Activated naive CD4-positive, alpha-beta T cell treated with anti-CD3 and anti-CD28 coated beads, Interleukin-2, amount 10 ng/mL, durations not matched to agents 7 days and 5 days (primary cell): ENCODE measurements around the gene SPG7.
A peak's percentile ranks its signal among the peaks of the same experiment; 100 is the strongest.

Experiments used
- CTCF ChIA-PET: fragments of 350-600 bp; sonication (Branson Sonifier 250); formaldehyde crosslinking; loops from one replicate; lab custom pipeline; 2021; ENCODE audit warnings: antibody characterized with exemption; lab: Charles Lee
- DNase-seq: peaks from one replicate; pipeline ENCODE4 v3.0.0-alpha.2; 2020
- H3K27ac Mint-ChIP-seq: one replicate; pipeline ENCODE4 v1.8.0; 2021; ENCODE audit warnings: mild to moderate bottlenecking, moderate library complexity, mixed read lengths
- H3K27me3 Mint-ChIP-seq: one replicate; pipeline ENCODE4 v1.8.0; 2021; ENCODE audit warnings: mild to moderate bottlenecking, mixed read lengths
- H3K36me3 Mint-ChIP-seq: one replicate; pipeline ENCODE4 v1.8.0; 2021; ENCODE audit warnings: mixed read lengths
- H3K4me1 Mint-ChIP-seq: one replicate; pipeline ENCODE4 v1.8.0; 2021; ENCODE audit warnings: mixed read lengths
- H3K4me3 Mint-ChIP-seq: one replicate; pipeline ENCODE4 v1.8.0; 2021; ENCODE audit warnings: mild to moderate bottlenecking, moderate library complexity, mixed read lengths
- H3K9me3 Mint-ChIP-seq: one replicate; pipeline ENCODE4 v1.8.0; 2021; ENCODE audit warnings: mixed read lengths

SPG7 gene

GRCh38 chr16:89510526-89510925 is 2.3 kb downstream of the SPG7 start:
- CTCF ChIA-PET, result interaction anchor here (0.8 kb wide), 1 partner anchor 177 kb away, joined by 3 read pairs; no protein-coding TSS in a partner anchor
- H3K4me1 Mint-ChIP-seq, result peaks cover 28% of the 10 kb centered on the region
- H3K9me3 Mint-ChIP-seq, result no peaks in the 10 kb centered on the region
- DNase-seq, result no peak
- H3K36me3 Mint-ChIP-seq, result peaks cover 11% of the 10 kb centered on the region
- H3K27me3 Mint-ChIP-seq, result no peaks in the 10 kb centered on the region
- H3K4me3 Mint-ChIP-seq, result peak overlapping the region; percentile 88
- H3K27ac Mint-ChIP-seq, result no peak overlapping the region

GRCh38 chr16:89511374-89511773 is 3.2 kb downstream of the SPG7 start:
- Mint-ChIP-seq H3K4me1 (peaks cover 19% of the 10 kb centered on the region), H3K9me3 (no peaks in the 10 kb centered on the region), H3K36me3 (peaks cover 11% of the 10 kb centered on the region), H3K27me3 (no peaks in the 10 kb centered on the region), H3K4me3 (no peak overlapping the region), H3K27ac (no peak overlapping the region)
- no peak for DNase-seq
- CTCF ChIA-PET, result no interaction called here

- no peaks in the 10 kb centered on the region for H3K27me3 Mint-ChIP-seq
- no peak for DNase-seq
- CTCF ChIA-PET, result no interaction called here
- no peaks in the 10 kb centered on the region for H3K9me3 Mint-ChIP-seq
- H3K27ac Mint-ChIP-seq, result no peak overlapping the region
- peaks cover 16% of the 10 kb centered on the region for H3K36me3 Mint-ChIP-seq
- peaks cover 12% of the 10 kb centered on the region for H3K4me1 Mint-ChIP-seq
- no peak overlapping the region for H3K4me3 Mint-ChIP-seq
These were observed 4.2 kb downstream of the SPG7 start for GRCh38 chr16:89512453-89512852.

GRCh38 chr16:89517128-89517527 is 8.9 kb downstream of the SPG7 start:
- H3K4me3 Mint-ChIP-seq, result no peak overlapping the region
- no peaks in the 10 kb centered on the region for H3K9me3 Mint-ChIP-seq
- no peaks in the 10 kb centered on the region for H3K27me3 Mint-ChIP-seq
- no peak for DNase-seq
- CTCF ChIA-PET, result no interaction called here
- H3K27ac Mint-ChIP-seq, result no peak overlapping the region
- peaks cover 33% of the 10 kb centered on the region for H3K36me3 Mint-ChIP-seq
- no peaks in the 10 kb centered on the region for H3K4me1 Mint-ChIP-seq

GRCh38 chr16:89519881-89520280 is 11.7 kb downstream of the SPG7 start:
- no peaks in the 10 kb centered on the region for H3K4me1 Mint-ChIP-seq
- no peaks in the 10 kb centered on the region for H3K27me3 Mint-ChIP-seq
- CTCF ChIA-PET, result no interaction called here
- no peak for DNase-seq
- peak overlapping the region; percentile 37 for H3K27ac Mint-ChIP-seq
- H3K4me3 Mint-ChIP-seq, result no peak overlapping the region
- peaks cover 35% of the 10 kb centered on the region for H3K36me3 Mint-ChIP-seq
- H3K9me3 Mint-ChIP-seq, result no peaks in the 10 kb centered on the region

GRCh38 chr16:89522287-89522686 is 14.1 kb downstream of the SPG7 start:
- no peak for DNase-seq
- no peak overlapping the region for H3K4me3 Mint-ChIP-seq
- H3K9me3 Mint-ChIP-seq, result no peaks in the 10 kb centered on the region
- H3K27me3 Mint-ChIP-seq, result no peaks in the 10 kb centered on the region
- no peak overlapping the region for H3K27ac Mint-ChIP-seq
- peaks cover 46% of the 10 kb centered on the region for H3K36me3 Mint-ChIP-seq
- CTCF ChIA-PET, result no interaction called here
- H3K4me1 Mint-ChIP-seq, result no peaks in the 10 kb centered on the region

GRCh38 chr16:89523680-89524344 is 15.6 kb downstream of the SPG7 start:
- H3K27ac Mint-ChIP-seq, result no peak overlapping the region
- H3K4me1 Mint-ChIP-seq, result no peaks in the 10 kb centered on the region
- H3K4me3 Mint-ChIP-seq, result no peak overlapping the region
- no peaks in the 10 kb centered on the region for H3K27me3 Mint-ChIP-seq
- H3K36me3 Mint-ChIP-seq, result peaks cover 39% of the 10 kb centered on the region
- CTCF ChIA-PET, result no interaction called here
- no peak for DNase-seq
- H3K9me3 Mint-ChIP-seq, result no peaks in the 10 kb centered on the region

GRCh38 chr16:89525146-89525913 is 17.1 kb downstream of the SPG7 start:
- Mint-ChIP-seq H3K4me3 (no peak overlapping the region), H3K36me3 (peaks cover 39% of the 10 kb centered on the region), H3K4me1 (no peaks in the 10 kb centered on the region), H3K27me3 (no peaks in the 10 kb centered on the region), H3K27ac (no peak overlapping the region), H3K9me3 (no peaks in the 10 kb centered on the region)
- DNase-seq, result no peak
- CTCF ChIA-PET, result no interaction called here

GRCh38 chr16:89529097-89529496 is 20.9 kb downstream of the SPG7 start:
- H3K27me3 Mint-ChIP-seq, result no peaks in the 10 kb centered on the region
- H3K9me3 Mint-ChIP-seq, result no peaks in the 10 kb centered on the region
- peaks cover 59% of the 10 kb centered on the region for H3K36me3 Mint-ChIP-seq
- no peak for DNase-seq
- H3K4me1 Mint-ChIP-seq, result peaks cover 8% of the 10 kb centered on the region
- H3K4me3 Mint-ChIP-seq, result no peak overlapping the region
- CTCF ChIA-PET, result no interaction called here
- no peak overlapping the region for H3K27ac Mint-ChIP-seq

- Mint-ChIP-seq H3K36me3 (peaks cover 65% of the 10 kb centered on the region), H3K27ac (no peak overlapping the region), H3K4me1 (peaks cover 24% of the 10 kb centered on the region), H3K9me3 (no peaks in the 10 kb centered on the region), H3K27me3 (no peaks in the 10 kb centered on the region), H3K4me3 (no peak overlapping the region)
- CTCF ChIA-PET, result interaction anchor here (1.6 kb wide), 1 partner anchor 22 kb away, joined by 5 read pairs; no protein-coding TSS in a partner anchor
- DNase-seq, result no peak
These were observed 22.5 kb downstream of the SPG7 start for GRCh38 chr16:89530401-89531381.

GRCh38 chr16:89531821-89532526 is 23.8 kb downstream of the SPG7 start:
- H3K36me3 Mint-ChIP-seq, result peaks cover 61% of the 10 kb centered on the region
- CTCF ChIA-PET, result interaction anchor here (0.8 to 1.6 kb wide), 2 partner anchors 21 to 25 kb away, joined by 3 to 5 read pairs; no protein-coding TSS in a partner anchor
- no peak for DNase-seq
- no peak overlapping the region for H3K4me3 Mint-ChIP-seq
- H3K4me1 Mint-ChIP-seq, result peaks cover 24% of the 10 kb centered on the region
- peak overlapping the region; percentile 62 for H3K27ac Mint-ChIP-seq
- H3K27me3 Mint-ChIP-seq, result no peaks in the 10 kb centered on the region
- no peaks in the 10 kb centered on the region for H3K9me3 Mint-ChIP-seq

GRCh38 chr16:89534252-89534756 is 26.1 kb downstream of the SPG7 start:
- DNase-seq, result peak; percentile 70
- H3K27me3 Mint-ChIP-seq, result no peaks in the 10 kb centered on the region

GRCh38 chr16:89536371-89536770 is 28.2 kb downstream of the SPG7 start:
- peaks cover 24% of the 10 kb centered on the region for H3K4me1 Mint-ChIP-seq
- H3K27me3 Mint-ChIP-seq, result no peaks in the 10 kb centered on the region
- peaks cover 50% of the 10 kb centered on the region for H3K36me3 Mint-ChIP-seq
- no peaks in the 10 kb centered on the region for H3K9me3 Mint-ChIP-seq
- CTCF ChIA-PET, result no interaction called here
- H3K27ac Mint-ChIP-seq, result peak overlapping the region; percentile 24
- no peak overlapping the region for H3K4me3 Mint-ChIP-seq
- DNase-seq, result no peak

More at GRCh38 chr16:89534252-89534756, 26.1 kb downstream of the SPG7 start:
- H3K36me3 Mint-ChIP-seq, result peaks cover 56% of the 10 kb centered on the region
- peak overlapping the region; percentile 32 for H3K4me3 Mint-ChIP-seq
- peaks cover 24% of the 10 kb centered on the region for H3K4me1 Mint-ChIP-seq
- CTCF ChIA-PET, result interaction anchor here (0.8 to 1.7 kb wide), 2 partner anchors 23 to 25 kb away, joined by 3 to 5 read pairs; no protein-coding TSS in a partner anchor
- peak overlapping the region; percentile 94 for H3K27ac Mint-ChIP-seq
- no peaks in the 10 kb centered on the region for H3K9me3 Mint-ChIP-seq
